Glutamatergic neuron (in vitro differentiated cells): ENCODE data around the gene ARRDC5. TPM values are rescaled to one million over a fixed set of nuclear protein-coding genes. Genes with fewer than 3 reads are reported as not detected.
"Not testable (repeated sequence)": the region's sequence is repeated elsewhere in the genome, so short reads cannot be mapped to it uniquely, and the experiment has no call there.

ENCODE experiments used
- DNase-seq: peaks from one replicate; pipeline ENCODE4 v3.0.0; 2022
- H3K27ac Mint-ChIP-seq: one replicate; pipeline ENCODE4 v1.8.0; 2020; ENCODE audit warnings: mild to moderate bottlenecking, mixed read lengths, inconsistent platforms; ENCODE audit not compliant: unreplicated experiment
- H3K27me3 Mint-ChIP-seq: one replicate; pipeline ENCODE4 v1.8.0; 2020; ENCODE audit warnings: mild to moderate bottlenecking, moderate library complexity, mixed read lengths, inconsistent platforms; ENCODE audit not compliant: unreplicated experiment
- H3K36me3 Mint-ChIP-seq: one replicate; pipeline ENCODE4 v1.8.0; 2020; ENCODE audit warnings: mild to moderate bottlenecking, mixed read lengths, inconsistent platforms; ENCODE audit not compliant: unreplicated experiment
- H3K4me1 Mint-ChIP-seq: one replicate; pipeline ENCODE4 v1.8.0; 2020; ENCODE audit warnings: mild to moderate bottlenecking, low read depth, mixed read lengths, inconsistent platforms; ENCODE audit not compliant: unreplicated experiment
- H3K4me3 Mint-ChIP-seq: one replicate; pipeline ENCODE4 v1.8.0; 2020; ENCODE audit warnings: mild to moderate bottlenecking, mixed read lengths, inconsistent platforms; ENCODE audit not compliant: unreplicated experiment
- H3K9me3 Mint-ChIP-seq: one replicate; pipeline ENCODE4 v1.8.0; 2020; ENCODE audit warnings: mild to moderate bottlenecking, moderate library complexity, mixed read lengths, inconsistent platforms; ENCODE audit not compliant: unreplicated experiment
- long read RNA-seq: library from polyadenylated mRNA; unstranded; transcript quantifications from one replicate; pipeline ENCODE4 v2.0.0, GENCODE V29; 2020; ENCODE audit not compliant: unreplicated experiment
- total RNA-seq: library from RNA; stranded (reverse); fragmentation: NEBNext Ultra II Directional; extraction: Animal tissue kit (Norgen Biotek cat#: 25700); gene quantifications from one replicate; pipeline ENCODE4 v1.2.1, GENCODE V29; 2021; ENCODE audit not compliant: unreplicated experiment
- TF ChIP-seq, protein P1 (sequence below): fragments of 200-600 bp; sonication (generic); IDR thresholded peaks from one replicate; pipeline ENCODE4 v1.5.0; 2021; ENCODE audit not compliant: partially characterized antibody, unreplicated experiment

The ARRDC5 gene
- not detected for total RNA-seq
- long read RNA-seq: 0 reads

DNA sequence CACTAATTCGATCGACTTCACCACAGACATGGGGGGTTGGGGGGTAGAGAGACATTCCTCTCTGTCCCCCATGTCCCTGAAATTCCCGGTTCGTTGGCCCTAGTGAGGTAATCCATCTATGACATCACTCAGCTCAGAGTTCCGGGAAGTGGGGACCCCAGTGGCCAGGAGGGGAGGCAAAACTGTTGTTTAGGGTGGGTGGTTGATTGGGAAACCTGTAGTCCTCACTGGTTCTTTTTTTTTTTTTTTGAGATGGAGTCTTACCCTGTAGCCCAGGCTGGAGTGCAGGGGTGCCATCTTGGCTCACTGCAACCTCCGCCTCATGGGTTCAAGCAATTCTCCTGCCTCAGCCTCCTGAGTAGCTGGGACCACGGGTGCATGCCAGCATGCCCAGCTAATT lies at the start of gene ARRDC5:
Gene ARRDC5, minus strand, starts transcription at position 101 of the 400 bp plus-strand sequence. Its CDS starts 71 bp downstream, at position 30.
- H3K27ac Mint-ChIP-seq: no peak within 1 kb of the TSS
- H3K36me3 Mint-ChIP-seq: no peaks in the 10 kb centered on the region
- H3K4me1 Mint-ChIP-seq: no peaks in the 10 kb centered on the region
- H3K27me3 Mint-ChIP-seq: no peaks in the 10 kb centered on the region
- no peak within 1 kb of the TSS for H3K4me3 Mint-ChIP-seq
- no peak for DNase-seq
- TF ChIP-seq, protein P1, sequence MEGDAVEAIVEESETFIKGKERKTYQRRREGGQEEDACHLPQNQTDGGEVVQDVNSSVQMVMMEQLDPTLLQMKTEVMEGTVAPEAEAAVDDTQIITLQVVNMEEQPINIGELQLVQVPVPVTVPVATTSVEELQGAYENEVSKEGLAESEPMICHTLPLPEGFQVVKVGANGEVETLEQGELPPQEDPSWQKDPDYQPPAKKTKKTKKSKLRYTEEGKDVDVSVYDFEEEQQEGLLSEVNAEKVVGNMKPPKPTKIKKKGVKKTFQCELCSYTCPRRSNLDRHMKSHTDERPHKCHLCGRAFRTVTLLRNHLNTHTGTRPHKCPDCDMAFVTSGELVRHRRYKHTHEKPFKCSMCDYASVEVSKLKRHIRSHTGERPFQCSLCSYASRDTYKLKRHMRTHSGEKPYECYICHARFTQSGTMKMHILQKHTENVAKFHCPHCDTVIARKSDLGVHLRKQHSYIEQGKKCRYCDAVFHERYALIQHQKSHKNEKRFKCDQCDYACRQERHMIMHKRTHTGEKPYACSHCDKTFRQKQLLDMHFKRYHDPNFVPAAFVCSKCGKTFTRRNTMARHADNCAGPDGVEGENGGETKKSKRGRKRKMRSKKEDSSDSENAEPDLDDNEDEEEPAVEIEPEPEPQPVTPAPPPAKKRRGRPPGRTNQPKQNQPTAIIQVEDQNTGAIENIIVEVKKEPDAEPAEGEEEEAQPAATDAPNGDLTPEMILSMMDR: no peak
- peaks cover under 1% of the 10 kb centered on the region for H3K9me3 Mint-ChIP-seq

- Mint-ChIP-seq H3K4me3 (no peak overlapping the region), H3K4me1 (no peaks in the 10 kb centered on the region), H3K9me3 (peaks cover 3% of the 10 kb centered on the region), H3K27me3 (peaks cover 7% of the 10 kb centered on the region), H3K36me3 (no peaks in the 10 kb centered on the region), H3K27ac (no peak overlapping the region)
- no peak for DNase-seq
- TF ChIP-seq, protein P1: no peak
These were observed 49.0 kb upstream of the ARRDC5 start for GRCh38 chr19:4951656-4952055.

DNA sequence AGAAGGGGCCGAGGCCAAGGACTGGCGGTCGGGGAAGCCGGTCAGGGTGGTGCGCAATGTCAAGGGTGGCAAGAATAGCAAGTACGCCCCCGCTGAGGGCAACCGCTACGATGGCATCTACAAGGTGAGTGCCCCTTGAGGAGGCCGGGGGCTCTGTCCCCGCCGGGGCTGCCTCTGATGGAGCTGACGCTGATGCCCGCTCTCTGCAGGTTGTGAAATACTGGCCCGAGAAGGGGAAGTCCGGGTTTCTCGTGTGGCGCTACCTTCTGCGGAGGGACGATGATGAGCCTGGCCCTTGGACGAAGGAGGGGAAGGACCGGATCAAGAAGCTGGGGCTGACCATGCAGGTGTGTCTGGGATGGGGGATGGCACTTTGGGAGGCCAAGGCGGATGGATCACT lies 48.0 kb upstream of the ARRDC5 start:
- not testable (repeated sequence) for H3K27ac Mint-ChIP-seq, DNase-seq, H3K9me3 Mint-ChIP-seq, H3K36me3 Mint-ChIP-seq, H3K4me3 Mint-ChIP-seq, H3K4me1 Mint-ChIP-seq
- H3K27me3 Mint-ChIP-seq: peaks cover 11% of the 10 kb centered on the region

DNA sequence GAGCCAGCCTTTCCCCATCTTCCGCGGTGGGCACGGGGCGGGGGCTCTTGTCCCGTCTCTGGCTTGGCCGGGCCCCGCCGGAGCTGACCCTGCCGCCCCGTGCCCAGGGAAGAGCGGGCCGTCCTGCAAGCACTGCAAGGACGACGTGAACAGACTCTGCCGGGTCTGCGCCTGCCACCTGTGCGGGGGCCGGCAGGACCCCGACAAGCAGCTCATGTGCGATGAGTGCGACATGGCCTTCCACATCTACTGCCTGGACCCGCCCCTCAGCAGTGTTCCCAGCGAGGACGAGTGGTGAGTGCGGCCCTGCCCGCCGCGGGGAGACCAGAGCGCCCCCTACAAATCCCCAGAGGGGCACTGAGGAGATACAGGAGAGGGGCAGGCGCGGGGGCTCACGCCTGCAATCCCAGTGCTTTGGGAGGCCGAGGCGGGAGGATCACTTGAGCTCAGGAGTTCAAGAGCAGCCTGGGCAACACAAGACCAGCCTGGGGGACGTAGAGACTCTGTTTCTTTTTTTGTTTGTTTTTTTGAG lies 39.0 kb upstream of the ARRDC5 start:
- not testable (repeated sequence) for H3K27me3 Mint-ChIP-seq, H3K4me3 Mint-ChIP-seq, H3K36me3 Mint-ChIP-seq, H3K9me3 Mint-ChIP-seq, DNase-seq, H3K4me1 Mint-ChIP-seq, H3K27ac Mint-ChIP-seq

- Mint-ChIP-seq H3K36me3 (no peaks in the 10 kb centered on the region), H3K4me1 (peaks cover 5% of the 10 kb centered on the region)
These were observed 36.8 kb upstream of the ARRDC5 start for GRCh38 chr19:4939466-4939865.

GRCh38 chr19:4938461-4938860 lies 35.8 kb upstream of the ARRDC5 start:
- DNase-seq, H3K4me1 Mint-ChIP-seq, H3K36me3 Mint-ChIP-seq, H3K9me3 Mint-ChIP-seq, H3K27me3 Mint-ChIP-seq, H3K4me3 Mint-ChIP-seq, H3K27ac Mint-ChIP-seq: not testable (repeated sequence)

More at GRCh38 chr19:4939466-4939865, 36.8 kb upstream of the ARRDC5 start:
- TF ChIP-seq, protein P1: no peak
- Mint-ChIP-seq H3K9me3 (peaks cover 5% of the 10 kb centered on the region), H3K27ac (no peak overlapping the region), H3K27me3 (peaks cover 8% of the 10 kb centered on the region), H3K4me3 (no peak overlapping the region)
- DNase-seq: no peak
